Inflammatory macrophage treated with lipopolysaccharide for 4 hours (primary cell): ENCODE results near the gene RASL10A.

ENCODE experiments used
- DNase-seq: peaks from one replicate; pipeline ENCODE4 v3.0.0-alpha.2; 2020

The RASL10A gene

GRCh38 chr22:29267858-29268510 is 47.5 kb downstream of the RASL10A start, which contains the start of the genes EWSR1 and RHBDD3:
TSS of gene EWSR1 (plus strand) at chr22:29268268. CDS start at chr22:29268337, 69 bp downstream.
TSS of gene RHBDD3 (minus strand) at chr22:29267981. CDS start at chr22:29265626, 2,355 bp downstream.
- DNase-seq = peak; percentile 97

- DNase-seq = no peak
Observed at GRCh38 chr22:29267462-29267857, 48.0 kb downstream of the RASL10A start.

GRCh38 chr22:29266564-29267461 is 48.7 kb downstream of the RASL10A start:
- DNase-seq = no peak

- no peak for DNase-seq
Observed at GRCh38 chr22:29265929-29266328, 49.6 kb downstream of the RASL10A start.

DNA sequence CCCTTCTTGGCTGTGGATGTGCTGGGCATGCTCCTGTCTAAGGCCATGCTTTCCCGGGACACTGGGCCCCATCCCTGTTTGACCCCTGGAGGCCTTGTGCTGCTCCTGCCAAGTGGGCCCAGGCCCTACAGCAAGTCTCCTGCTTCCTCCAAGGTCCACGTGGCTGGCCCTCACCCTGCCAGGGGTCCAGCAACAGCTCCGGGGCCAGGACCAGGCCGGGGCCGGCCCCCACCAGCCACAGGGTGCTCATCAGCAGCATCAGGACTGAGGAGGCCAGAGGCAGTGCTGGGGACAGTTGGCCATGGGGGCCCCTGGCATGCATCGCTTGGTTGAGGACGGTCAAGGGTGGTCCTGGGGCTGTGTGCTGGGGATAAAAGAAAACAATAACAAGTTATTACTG is 50.2 kb downstream of the RASL10A start:
- DNase-seq = no peak

GRCh38 chr22:29263791-29264276 is 51.7 kb downstream of the RASL10A start:
- no peak for DNase-seq
